ENCODE data around the gene MOB2.

The MOB2 gene

DNA sequence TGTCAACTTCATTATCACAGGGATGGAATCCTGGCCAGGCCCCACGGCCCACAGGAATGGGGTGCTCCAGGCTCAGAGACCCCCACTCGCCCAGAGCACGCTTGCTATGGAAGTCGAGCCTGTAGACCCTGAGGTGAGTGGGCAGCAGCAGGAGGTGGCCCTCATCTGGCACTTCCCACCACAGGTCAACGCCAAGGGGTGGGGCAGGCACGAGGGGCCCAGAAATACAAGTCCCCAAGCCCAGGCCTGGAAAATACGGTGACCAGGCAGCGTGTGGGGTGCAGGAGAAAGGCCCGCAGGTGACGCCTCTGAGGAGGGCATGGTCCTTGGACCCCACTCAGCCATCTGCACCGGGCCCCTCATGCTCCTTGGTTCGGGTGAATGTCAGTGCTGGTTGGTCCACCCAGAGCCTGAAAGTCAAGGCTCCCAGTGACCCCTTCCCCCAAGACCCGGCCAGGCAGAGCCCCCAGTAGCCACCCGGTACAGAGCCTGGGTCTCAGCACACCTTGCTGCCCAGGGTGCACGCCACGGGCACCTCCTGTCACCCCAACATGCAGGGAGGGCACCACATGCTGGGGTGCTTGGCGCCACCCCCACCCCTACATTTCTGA, 2.4 kb downstream of the MOB2 start:
- DNase-seq: no peak

DNA sequence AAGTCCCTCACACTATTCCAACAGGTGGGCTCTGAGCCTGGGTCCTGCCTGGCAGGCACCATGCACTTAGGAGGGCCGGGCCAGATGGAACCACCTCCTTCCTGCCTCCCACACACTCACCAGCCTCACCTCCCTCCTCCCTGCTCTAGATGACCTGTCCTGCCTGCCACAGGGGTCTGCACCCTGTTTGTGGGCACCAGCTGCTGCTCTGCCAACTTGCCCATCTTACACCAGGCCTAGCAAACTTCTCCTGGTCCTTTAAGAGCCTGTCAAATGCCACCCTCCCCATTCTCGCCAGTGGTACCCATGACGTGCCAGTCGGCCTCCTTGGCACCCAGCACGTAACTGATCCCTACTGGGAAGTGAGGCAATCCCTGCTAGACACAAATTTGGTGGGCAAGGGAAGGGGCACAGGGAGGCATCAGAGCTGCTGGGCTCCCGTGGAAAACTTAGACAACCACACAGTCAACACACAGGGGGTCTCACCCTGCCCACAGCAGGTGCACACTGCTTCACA, 3.1 kb downstream of the MOB2 start:
- no peak for DNase-seq

DNA sequence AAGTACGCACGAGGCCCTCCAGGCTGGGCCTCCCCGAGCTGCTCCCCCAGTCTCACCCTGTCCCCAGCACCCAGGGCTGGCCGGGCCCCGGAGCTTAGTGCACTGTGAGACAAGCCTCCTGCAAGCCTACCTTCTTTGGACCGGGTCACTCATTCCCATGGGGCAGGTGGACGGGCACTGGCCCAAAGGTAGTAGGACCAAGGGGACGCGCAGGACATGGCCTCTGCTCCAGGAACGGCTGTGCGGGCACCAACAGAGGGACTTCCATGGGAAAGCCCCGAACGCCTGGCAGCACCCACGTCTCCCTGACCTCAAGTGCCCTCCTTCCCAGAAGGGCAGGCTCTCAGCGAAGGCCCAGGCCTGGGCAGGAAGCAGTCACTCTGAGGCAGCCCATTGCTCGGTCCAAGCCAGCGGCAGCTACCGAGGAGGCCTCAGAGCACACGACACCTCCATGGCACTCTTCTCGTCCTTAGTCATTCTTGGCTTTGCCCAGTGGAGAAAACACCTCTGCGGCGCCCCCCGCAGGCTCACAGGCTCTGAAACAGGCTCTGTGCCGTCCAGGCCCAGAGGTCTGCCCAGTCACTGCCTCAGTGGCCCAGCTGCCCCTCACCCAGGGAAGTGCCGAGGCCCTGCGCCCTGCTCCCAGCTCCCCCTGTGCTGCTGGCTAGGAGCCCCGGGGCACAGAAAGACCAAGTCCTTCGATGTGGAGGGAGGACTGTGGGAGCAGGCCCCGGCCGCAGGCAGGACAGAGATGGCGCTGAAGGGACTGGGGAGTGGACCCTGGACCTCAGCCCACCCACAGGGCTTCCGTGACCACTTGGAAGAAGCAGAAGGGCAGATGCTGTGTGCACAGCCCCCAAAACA, 3.8 kb downstream of the MOB2 start:
- DNase-seq: no peak

DNA sequence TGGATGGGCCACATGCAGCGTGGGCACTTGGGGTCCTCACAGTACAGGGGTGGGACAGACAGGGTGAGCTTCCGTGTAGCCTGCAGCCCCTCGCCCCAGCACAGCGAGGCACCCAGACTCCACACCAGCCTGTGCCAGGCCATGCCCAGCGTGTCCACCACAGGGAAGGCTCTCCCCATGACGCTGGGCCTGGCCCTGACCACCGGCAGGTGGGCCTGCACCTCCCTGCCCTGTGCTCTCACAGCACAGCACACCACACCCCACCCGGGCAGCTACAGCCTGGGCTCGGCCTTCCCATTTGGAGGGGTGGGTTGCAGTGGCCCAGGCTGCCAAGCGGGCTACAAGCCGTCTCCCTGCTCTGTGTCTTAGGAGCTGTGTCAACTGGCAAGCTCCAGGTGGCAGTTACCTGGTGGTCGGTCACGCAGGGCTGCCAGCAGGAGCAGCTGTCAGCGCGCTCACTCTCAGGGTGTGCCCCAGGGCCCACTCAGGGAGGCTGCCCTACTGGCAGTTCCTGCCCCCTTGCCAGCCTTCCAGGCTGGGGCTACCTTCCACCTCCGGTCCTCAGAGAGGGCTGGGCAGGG, 4.6 kb downstream of the MOB2 start:
- DNase-seq: no peak

DNA sequence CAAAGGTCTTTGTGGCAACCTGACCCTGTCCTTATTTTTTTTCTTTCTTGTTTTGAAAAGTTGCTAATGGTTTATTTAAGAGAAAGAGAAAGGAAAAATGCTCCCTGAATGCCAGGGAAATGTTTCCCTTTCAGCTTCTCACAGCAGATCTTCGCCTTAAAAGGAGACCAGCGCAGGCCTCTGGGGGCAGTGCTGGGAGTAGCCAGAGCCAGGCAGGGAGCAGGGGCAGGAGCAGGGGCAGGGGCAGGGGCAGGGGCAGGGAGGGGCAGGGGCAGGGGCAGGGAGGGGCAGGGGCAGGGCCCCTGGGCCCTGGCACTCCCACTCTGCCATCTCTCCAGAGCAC, 5.1 kb downstream of the MOB2 start:
- DNase-seq: no peak

DNA sequence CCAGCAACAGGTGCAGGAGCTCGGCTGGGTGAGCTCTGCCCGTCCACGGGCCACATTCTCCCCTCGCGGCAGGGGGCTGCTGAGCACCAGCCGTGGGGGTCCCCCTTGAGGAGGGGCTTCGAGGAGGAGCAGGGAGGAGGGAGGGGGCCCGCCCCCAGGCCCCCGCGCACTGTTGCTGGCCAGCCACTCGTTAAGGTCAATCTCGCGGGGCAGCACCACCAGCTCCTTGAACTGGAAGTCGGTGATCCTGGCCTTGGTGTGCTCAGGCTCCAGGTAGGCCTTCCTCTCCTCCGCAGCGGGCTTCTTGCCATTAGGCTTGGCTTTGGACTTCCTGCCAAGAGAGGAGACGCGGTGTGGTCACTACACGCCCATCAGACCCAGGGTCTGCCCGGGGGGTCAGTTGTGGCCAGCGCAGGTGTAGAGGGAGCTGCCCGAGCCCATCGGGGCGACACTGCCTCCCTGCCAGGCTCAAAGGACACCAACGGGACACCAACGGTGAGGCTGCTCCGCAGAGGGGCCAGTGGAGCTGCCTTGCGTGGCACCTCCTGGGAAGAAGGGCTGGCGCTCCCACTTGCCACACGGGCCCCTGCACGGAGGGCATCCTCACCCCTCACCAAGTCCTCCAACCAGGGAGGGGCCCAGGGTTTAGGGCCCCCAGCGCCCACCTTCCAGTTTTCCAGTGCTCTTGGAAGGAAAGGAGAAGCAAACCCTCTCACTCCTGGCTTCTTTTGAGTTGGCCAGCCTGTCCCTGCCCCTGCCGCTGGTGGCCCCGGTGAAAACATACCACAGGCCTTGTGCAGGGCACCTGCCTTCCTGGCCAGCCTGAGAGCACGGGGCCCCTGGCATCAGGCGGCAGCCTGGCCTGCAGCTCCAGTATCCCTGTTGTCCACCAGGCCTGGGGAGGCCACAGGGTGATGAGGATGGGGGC, 5.8 kb downstream of the MOB2 start:
- no peak for DNase-seq

DNA sequence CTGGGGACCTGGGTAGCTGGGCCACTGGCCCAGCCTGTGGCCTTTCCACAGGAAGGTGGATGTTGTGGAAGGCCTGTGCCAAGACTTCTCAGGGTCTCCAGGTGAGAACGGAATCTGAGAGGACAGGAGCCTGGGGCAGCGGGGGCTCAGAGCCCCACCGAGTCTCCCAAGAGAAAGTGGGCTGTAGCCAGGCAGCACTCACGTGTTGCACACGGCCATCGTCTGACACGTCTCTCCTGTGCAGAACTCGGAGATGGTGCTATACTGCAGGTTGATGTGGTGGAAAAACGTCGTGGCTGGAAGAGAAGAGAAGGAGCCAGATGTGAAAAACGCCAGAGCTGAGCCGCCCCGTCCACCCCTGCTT, 6.4 kb downstream of the MOB2 start:
- no peak for DNase-seq

DNA sequence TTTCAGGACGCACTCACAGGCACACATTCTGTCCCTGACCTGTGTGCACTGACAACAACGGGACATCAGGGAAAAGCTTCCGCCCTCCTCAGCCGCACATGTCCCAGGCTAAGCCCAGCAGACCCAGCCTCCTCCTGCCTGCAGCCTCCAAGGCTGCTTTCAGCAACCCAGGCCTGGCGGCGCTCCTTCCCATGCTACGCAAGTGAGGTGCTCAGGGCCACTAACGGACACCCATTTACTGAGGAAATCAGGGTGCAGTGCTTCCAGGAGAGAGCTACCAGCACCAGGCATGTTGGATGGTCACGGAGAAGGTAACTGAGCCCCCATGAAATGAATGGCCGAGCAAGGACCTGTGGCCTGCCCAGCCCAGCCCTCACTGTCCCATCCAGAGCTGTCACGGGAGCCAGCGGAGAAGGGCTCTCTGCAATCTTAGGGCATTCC, 6.9 kb downstream of the MOB2 start:
- DNase-seq: no peak

DNA sequence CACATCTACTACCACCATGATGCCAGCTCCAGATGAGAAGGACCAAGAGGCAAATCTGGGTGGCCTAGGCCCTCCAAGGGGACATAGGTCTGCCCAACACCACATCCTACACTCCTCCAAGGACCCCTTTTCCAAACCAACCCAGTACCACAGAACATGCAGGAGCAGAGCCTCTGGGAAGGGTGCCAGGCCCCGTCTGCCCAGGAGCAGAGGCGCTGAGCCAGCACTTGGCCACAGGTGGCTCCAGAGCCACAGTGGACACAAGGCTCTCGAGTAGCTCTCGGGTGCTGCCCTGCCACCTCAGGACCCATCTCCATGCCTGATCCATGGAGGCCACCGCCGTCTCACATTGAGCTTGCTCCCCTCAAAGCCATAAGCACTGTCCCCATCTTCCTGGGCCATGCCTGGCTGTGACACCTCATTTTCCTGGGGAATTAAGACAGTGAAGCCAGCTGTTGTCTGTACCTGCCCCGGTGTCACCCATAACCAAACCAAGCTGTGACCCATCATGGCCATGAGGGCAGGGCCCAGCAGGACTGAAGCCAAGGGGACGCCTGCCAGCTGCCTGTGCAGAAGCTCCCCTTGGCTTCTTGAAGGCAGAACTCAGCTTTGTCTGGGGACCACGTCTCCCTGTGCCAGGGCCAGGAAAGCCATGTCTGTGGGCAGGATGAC, 7.4 kb downstream of the MOB2 start:
- DNase-seq: no peak

DNA sequence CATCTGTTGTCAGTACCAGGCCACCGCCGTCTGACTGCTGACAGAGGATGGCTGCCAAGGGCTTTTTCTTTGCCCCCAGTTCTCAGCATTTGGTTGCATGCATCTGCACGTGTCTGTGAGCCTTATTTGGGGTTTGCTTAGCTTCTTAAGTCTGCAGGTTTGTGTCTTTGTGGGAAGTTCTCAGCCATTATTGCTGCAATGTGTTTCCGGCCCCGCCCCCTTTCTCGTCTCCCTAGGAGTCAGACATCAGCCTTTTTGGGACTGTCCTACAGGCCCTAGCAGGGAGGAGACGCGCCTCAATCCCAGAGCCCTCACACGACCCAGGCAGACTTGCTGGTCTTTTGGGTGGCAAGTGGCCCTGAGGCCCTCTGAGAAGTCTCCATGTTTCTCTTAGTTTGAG, 8.0 kb downstream of the MOB2 start:
- DNase-seq: no peak

DNA sequence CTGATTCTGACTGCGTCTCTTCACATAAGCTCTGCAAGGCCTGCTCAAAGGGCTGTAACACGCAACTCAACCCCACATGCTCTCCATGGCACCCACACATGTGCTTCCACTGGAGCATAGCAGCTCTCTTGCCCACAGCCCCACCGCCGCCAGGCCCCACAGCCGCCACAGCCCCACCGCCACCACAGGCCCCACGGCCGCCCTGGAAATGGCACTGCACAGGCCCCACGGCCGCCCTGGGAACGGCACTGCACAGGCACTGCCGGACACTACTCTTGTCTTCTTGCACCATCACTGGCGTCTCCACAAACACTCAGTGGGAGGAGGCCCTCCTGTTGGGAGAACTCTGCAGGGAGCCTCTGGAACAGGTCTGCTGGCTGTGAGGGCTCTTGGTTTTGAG, 8.6 kb downstream of the MOB2 start:
- DNase-seq: no peak

DNA sequence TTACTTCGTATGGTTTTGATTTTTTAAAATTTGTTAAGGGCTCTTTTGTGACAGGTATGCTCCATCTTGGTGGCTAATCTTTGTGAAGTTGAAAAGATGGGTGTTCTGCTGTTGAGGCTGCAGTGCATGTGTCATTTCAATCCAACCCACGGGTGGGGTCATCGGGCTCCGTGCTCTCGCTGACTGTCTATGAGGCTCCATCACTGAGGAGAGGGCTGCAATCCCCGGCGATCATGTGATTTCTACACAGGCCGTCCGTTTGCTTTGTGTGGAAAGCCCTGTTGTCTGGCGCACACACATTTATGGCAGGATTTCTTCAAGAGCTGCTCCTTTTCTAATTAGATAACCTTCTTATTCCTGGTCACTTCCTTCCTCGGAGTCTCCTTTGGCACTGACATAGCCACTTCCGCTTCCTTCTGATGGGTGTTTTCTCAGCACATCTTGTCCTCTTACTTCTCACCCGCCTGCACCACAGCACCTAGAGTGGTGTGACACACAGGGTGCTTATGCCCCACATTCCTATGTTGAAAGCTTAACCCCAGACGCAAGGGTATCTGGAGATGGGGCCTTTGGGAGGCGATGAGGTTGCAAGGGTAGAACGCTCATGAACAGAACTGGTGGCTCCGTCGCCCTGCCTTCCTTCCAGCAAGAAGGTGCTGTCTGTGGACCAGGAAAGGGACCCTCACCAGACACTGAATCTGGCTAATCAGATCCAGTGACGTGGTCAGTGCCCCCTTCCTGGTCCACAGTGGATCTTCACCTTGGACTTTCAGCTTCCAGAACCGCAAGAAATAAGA, 9.4 kb downstream of the MOB2 start:
- DNase-seq: no peak

DNA sequence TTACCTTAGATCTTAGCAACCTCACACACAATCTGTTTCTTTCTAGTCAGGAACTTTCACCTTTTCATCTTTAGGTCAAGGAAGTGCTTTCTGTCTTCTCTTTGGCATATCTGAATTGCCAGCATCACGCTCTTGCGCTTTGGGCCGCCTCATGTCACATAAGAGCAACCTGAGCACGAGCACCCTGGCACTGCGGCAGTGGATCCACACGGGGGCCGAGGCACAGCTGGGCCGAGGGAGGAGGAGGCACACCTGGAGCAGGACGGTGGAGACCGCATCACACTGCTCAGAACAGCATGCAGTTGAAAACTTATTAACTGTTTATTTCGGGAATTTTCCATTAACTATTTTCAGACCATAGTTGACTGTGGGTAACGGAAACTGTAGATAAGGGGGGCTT, 10.7 kb downstream of the MOB2 start:
- DNase-seq: no peak

DNA sequence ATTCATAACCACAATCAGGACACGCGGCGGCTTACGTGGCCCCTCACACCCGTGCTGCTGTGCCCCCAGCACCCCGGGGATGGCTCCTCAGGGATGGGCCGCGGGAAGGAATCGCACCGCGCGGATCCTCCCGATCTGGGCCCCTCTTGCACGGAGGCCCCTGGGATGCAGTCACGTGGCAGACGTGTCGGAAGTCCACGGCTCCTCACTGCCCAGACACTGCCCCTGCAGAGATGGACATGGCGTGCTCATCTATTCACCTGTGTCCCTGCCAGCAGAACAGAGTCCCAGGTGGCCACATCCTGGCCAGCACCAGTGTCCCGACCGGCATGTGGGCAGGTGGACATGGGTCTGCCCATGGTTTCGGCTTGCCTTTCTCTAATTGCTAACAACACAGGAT, 12.8 kb downstream of the MOB2 start:
- no peak for DNase-seq

DNA sequence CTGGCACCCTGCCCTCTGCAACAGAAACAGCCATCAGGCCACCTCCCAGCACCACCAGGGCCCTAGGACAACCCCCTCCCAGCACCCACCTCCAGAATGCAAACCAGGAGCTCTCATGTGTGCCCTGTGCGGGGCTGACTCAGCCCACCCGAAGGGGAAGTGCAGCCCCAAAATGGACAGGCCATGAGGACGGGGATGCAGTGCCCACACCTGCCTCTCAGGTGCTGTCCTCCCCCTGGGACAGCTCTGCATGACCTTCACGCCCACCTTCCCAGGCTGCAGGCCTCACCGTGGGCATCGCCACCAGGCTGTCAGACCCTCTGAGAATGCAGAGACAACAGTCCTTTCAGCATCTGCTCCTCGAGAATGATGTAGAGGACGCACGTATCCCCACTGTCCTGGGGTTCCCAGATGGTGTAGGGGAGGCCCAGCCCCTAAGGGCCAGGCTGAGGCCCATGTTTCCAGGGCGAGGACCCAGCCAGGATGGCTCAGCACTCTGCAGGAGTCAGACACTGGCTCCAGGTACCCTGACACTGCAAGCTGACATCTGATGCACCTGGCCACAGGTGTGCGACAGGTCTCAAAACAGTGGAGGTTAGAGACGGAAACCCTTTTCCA, 13.5 kb downstream of the MOB2 start:
- no peak for DNase-seq

DNA sequence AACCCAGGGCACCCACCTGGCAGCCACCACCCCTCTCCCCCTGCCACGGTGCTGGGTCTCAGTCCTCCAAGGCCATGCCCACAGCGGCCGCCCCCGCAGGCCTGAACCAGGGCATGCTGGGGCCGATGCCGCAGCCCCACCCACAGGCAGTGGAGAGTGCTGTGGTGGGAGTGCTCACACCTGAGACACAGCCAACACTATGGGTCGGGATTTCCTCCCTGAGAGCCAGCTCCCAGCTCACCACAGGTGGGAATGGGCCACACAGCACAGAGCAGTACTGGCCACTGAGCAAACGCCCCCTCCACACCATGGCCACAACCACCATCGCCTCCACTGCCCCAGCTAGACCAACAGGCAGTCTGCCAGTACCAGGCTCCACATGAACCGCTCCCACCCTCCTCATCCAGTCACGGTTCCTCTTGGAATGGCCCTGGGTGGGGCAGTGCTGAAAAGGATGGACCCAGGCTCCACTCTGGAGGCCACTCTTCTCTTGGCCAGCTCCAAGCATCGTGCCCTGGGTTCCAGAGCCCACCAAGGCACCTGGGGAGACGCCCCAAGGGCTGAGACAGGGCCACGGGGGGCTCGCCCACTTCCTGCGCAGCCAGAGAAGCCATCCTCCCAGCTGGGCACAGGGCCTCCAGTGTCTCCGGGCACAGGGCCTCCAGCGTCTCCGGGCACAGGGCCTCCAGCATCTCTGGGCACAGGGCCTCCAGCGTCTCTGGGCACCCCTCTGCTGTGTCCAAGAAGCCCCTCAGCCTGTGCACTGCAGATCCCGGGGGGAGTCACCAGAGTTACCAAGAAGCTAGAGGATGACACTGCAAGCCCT, 14.2 kb downstream of the MOB2 start:
- DNase-seq: no peak

DNA sequence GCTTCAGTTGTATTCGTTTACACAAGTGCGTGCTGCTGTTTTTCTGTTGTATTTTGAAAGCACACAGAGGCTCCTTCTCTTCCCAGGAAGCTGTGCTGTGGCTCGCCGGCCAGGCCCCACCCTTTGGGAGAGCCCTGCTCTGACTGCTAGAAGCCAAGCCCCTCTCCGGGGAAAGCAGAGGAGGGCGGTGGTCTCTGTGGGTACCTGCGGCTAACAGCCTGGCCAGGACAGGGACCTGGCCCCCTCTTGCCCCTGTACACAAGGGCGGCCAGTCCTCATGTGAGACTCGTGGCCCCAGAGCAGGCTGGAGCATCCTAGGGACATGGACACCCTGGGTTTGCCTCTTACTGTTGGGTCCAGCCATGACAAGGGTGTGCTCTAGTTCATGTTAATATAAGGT, 14.8 kb downstream of the MOB2 start:
- no peak for DNase-seq

DNA sequence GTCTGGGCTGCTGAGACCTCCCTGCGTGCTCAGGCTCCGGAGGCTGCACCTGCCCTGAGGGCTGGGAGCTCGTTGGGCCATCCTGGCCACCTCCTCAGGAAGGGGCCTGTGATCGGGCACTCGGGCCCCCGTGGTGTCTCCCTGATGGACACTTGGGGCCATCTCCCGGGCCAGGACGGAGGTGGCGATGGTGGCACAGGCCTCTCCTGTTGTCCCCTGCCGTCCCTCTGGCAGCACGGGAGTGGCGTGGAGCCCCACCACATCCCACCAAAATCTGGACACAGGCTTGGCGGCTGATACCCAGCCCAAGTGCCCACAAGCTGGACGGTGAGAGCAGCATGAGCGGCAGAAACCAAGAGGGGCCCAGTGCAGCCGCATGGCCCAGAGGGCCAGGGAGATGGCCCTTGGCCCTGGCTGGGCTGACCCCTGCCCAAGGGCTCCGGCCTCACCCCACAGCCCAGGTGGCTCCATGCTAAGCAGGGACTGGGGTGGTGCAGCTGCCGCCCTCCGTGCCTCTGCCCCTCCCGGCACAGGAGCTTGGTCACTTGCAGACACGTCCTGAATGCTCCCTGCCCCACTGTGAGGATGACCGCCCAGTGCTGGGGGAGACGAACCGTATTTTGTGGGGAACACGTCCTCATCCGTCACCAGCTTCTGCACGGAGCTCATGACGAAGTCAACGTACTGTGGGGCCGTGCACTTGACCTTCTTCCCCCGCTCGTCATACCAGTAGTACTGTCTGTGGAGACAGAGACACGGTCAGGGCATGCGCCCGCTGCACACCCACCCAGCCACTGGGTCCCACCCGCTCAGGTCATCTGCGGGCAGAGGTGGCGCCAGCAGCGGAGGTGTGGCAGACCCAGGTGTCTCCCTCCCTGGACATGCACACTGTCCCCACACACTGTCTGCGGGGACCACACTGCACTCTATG, 15.6 kb downstream of the MOB2 start:
- no peak for DNase-seq
